K562 (cell line): Measurements from ENCODE around the gene MCM3. TPM values are rescaled to one million over a fixed set of nuclear protein-coding genes. Genes with fewer than 3 reads are reported as not detected.

ENCODE experiments used
- ATAC-seq: fragments of 200-7000 bp; cut with Tn5 transposase; 3 replicates; pipeline ENCODE4 v1.9.1; 2020; ENCODE audit warnings: moderate library complexity
- BruUV-seq: library from RNA; stranded (reverse); fragments of 400-500 nt; replicated peaks from 2 replicates; lab custom pipeline; 2021; lab: Mats Ljungman, UMichigan
- CTCF ChIA-PET: fragments of 300-600 bp; formaldehyde crosslinking; extraction: SDS; loops from one replicate; lab custom pipeline; 2021; ENCODE audit warnings: low intra/inter-chr PET ratio; lab: Yijun Ruan, JAX
- POLR2A ChIA-PET: fragments of 300-600, 350-650 bp; sonication (Branson Sonifier 250); formaldehyde crosslinking; extraction: SDS; loops from one replicate; lab custom pipeline; 2021; ENCODE audit warnings: antibody characterized with exemption, inconsistent platforms; lab: Yijun Ruan, JAX
- DNase-seq, 4 experiments: peaks; one replicate each; pipeline versions ENCODE4 v3.0.0 to v3.0.0-alpha.2; 2011 to 2018; ENCODE audit warnings: low spot score in 3 of 4, mixed read lengths in 3 of 4; ENCODE audit errors: extremely low read depth in 1 of 4
- FAIRE-seq: peaks from 2 replicates; lab custom pipeline; 2011; peaks lifted over from hg19 to GRCh38; lab: Jason Lieb, UNC
- H2AFZ ChIP-seq: 2 replicates; pipeline ENCODE4 v1.6.0; 2011; ENCODE audit warnings: low read depth, low read length, control low read depth, inconsistent platforms
- H3K27ac ChIP-seq: fragments of 200-600 bp; 3 replicates; pipeline ENCODE4 v1.8.0; 2011; ENCODE audit warnings: low read depth, mild to moderate bottlenecking, control low read depth, inconsistent platforms, low read length, moderate library complexity, mixed read lengths; ENCODE audit errors: extremely low read depth
- H3K27me3 ChIP-seq, 2 experiments: fragments of 300-600 bp in 1 of 2; 2 replicates in 1 of 2; 3 replicates in 1 of 2; pipeline versions ENCODE4 v1.6.0 to v1.8.0; 2011; ENCODE audit warnings: inconsistent platforms in 2 of 2, low read length in 2 of 2, mild to moderate bottlenecking in 1 of 2, mixed read lengths in 1 of 2, moderate library complexity in 1 of 2; ENCODE audit not compliant: control insufficient read depth in 2 of 2, insufficient read depth in 2 of 2
- H3K36me3 ChIP-seq: fragments of 300-600 bp; 3 replicates; pipeline ENCODE4 v1.8.0; 2011; ENCODE audit warnings: mild to moderate bottlenecking, low read length, inconsistent platforms; ENCODE audit not compliant: control insufficient read depth, insufficient read depth
- H3K4me1 ChIP-seq, 2 experiments: fragments of 200-600 bp in 1 of 2; replicated peaks in 1 of 2; 2 replicates in 1 of 2; 3 replicates in 1 of 2; pipeline versions ENCODE4 v1.5.1 to v1.8.0; 2011; ENCODE audit warnings: inconsistent platforms in 2 of 2, low read length in 2 of 2, mild to moderate bottlenecking in 1 of 2, mixed read lengths in 1 of 2, moderate library complexity in 1 of 2; ENCODE audit not compliant: control insufficient read depth in 2 of 2, insufficient read depth in 2 of 2
- H3K4me2 ChIP-seq: 2 replicates; pipeline ENCODE4 v1.6.1; 2011; ENCODE audit warnings: low read length, control low read depth, inconsistent platforms, mixed read lengths; ENCODE audit not compliant: insufficient read depth
- H3K4me3 ChIP-seq: fragments of 200-600 bp; sonication (generic), shearing (Covaris generic); 2 replicates; pipeline ENCODE4 v1.5.1; 2016; ENCODE audit warnings: control low read depth, inconsistent platforms
- H3K79me2 ChIP-seq: fragments of 200-600 bp; 3 replicates; pipeline ENCODE4 v1.8.0; 2011; ENCODE audit warnings: low read length, inconsistent platforms; ENCODE audit not compliant: control insufficient read depth, insufficient read depth
- H3K9ac ChIP-seq, 2 experiments: 2 replicates each; pipeline versions ENCODE4 v1.6.0 to v1.6.1; 2011; ENCODE audit warnings: low read depth in 2 of 2, low read length in 2 of 2, control low read depth in 1 of 2, inconsistent platforms in 1 of 2, mild to moderate bottlenecking in 1 of 2, mixed read lengths in 1 of 2; ENCODE audit not compliant: insufficient read depth in 1 of 2
- H3K9me1 ChIP-seq: one replicate; pipeline ENCODE4 v1.6.0; 2011; ENCODE audit warnings: inconsistent platforms, mild to moderate bottlenecking, low read length, moderate library complexity; ENCODE audit not compliant: control insufficient read depth, insufficient read depth
- H3K9me3 ChIP-seq: replicated peaks from 2 replicates; pipeline ENCODE4 v1.5.1; 2011; ENCODE audit warnings: low read depth, low read length, inconsistent platforms; ENCODE audit not compliant: control insufficient read depth, insufficient read depth
- H4K20me1 ChIP-seq: replicated peaks from 2 replicates; pipeline ENCODE4 v1.6.1; 2011; ENCODE audit warnings: low read length, inconsistent platforms, mixed read lengths; ENCODE audit not compliant: control insufficient read depth, insufficient read depth
- ATF7 ChIP-seq: fragments of 450-650 bp; IDR thresholded peaks from 2 replicates; pipeline ENCODE4 v1.7.1; 2014; ENCODE audit warnings: mild to moderate bottlenecking, moderate library complexity
- BMI1 ChIP-seq: fragments of 150-350 bp; IDR thresholded peaks from 2 replicates; pipeline ENCODE4 v1.6.1; 2014; ENCODE audit warnings: low read length
- CEBPG ChIP-seq, 3 experiments: fragments of 200-800 bp in 1 of 3; sonication (Bioruptor generic) in 1 of 3; sonication (generic) in 1 of 3; formaldehyde crosslinking in 1 of 3; IDR thresholded peaks in 2 of 3; conservative IDR thresholded peaks in 1 of 3; 2 replicates each; pipeline versions ENCODE4 v1.6.1 to v1.8.0; 2016 to 2022; ENCODE audit warnings: missing compliant biosample characterization in 2 of 3, missing genetic modification characterization in 2 of 3, mild to moderate bottlenecking in 1 of 3, missing genetic modification reagents in 1 of 3
- FOSL1 ChIP-seq: fragments of 200-800 bp; sonication (Bioruptor generic); conservative IDR thresholded peaks from 2 replicates; pipeline ENCODE4 v1.6.1; 2016; ENCODE audit warnings: missing genetic modification characterization, missing compliant biosample characterization
- HMBOX1 ChIP-seq: sonication (generic); IDR thresholded peaks from 2 replicates; pipeline ENCODE4 v1.6.1; 2016
- L3MBTL2 ChIP-seq: fragments of 450-650 bp; IDR thresholded peaks from 2 replicates; pipeline ENCODE4 v1.6.1; 2016; ENCODE audit warnings: mild to moderate bottlenecking, moderate library complexity
- MGA ChIP-seq: fragments of 450-650 bp; IDR thresholded peaks from 2 replicates; pipeline ENCODE4 v1.6.1; 2016; ENCODE audit warnings: mild to moderate bottlenecking, moderate library complexity
- WGBS: fragments of 100-300 bp; shearing (Covaris generic); methylation state at CpG from one replicate; pipeline ENCODE4 v1.1.6; 2016; ENCODE audit warnings: low coverage, mixed read lengths; ENCODE audit not compliant: insufficient coverage; ENCODE audit errors: missing lambda C conversion rate; 5-methylcytosine and 5-hydroxymethylcytosine counted together
- in situ Hi-C: fragments of 300-500 bp; cut with MboI; formaldehyde crosslinking; loops from 4 replicates; pipeline ENCODE4 v1.15.0; 2018; ENCODE audit warnings: inconsistent platforms, mixed read lengths
- intact Hi-C: fragments of 100-400 bp; cut with micrococcal nuclease; formaldehyde crosslinking; loops from 2 replicates; pipeline ENCODE4 v1.14.2; 2022
- polyA plus RNA-seq, 8 experiments: library from polyadenylated mRNA; depleted of rRNA in 4 of 8; stranded (reverse) in 5 of 8; unstranded in 3 of 8; fragments of >200 nt; fragmentation: Nextera tagmentation in 2 of 8; fragmentation: Illumina TruSeq in 1 of 8; extraction: Ambion mirVana in 2 of 8; extraction: Trizol in 1 of 8; gene quantifications; 2 replicates each; pipeline versions ENCODE4 v1.2.1 to v1.2.3, GENCODE V29; 2011 to 2014; ENCODE audit warnings: inconsistent platforms in 1 of 8, missing spikeins in 1 of 8
- total RNA-seq, 7 experiments: library from RNA; depleted of rRNA in 6 of 7; stranded (reverse); fragments of >200 nt in 6 of 7; fragmentation: Illumina TruSeq in 2 of 7; extraction: Trizol in 2 of 7; gene quantifications; 2 replicates each; pipeline versions ENCODE4 v1.2.1 to v1.2.3, GENCODE V29; 2011 to 2021; ENCODE audit warnings: low replicate concordance in 1 of 7

The MCM3 gene
- total and polyA plus RNA-seq, 9 of the 15 experiments (the other 6 are each of a cell fraction or from before 2014, with no cell fraction given) = 76.1 to 270 (median 250) TPM

- Histone ChIP-seq H3K9me1 (no peaks in the 10 kb centered on the region), H4K20me1 (no peaks in the 10 kb centered on the region), H3K36me3 (no peaks in the 10 kb centered on the region), H3K4me3 (no peak overlapping the region), H3K27me3 (no peaks in the 10 kb centered on the region), H3K9ac (peak overlapping the region in 1 of 2 experiments; percentile 6; a peak in 1 of 4 replicates), H3K79me2 (no peaks in the 10 kb centered on the region), H2AFZ (peak overlapping the region; percentile 47; the same call in 1 of the 2 replicates), H3K27ac (no peak overlapping the region), H3K4me2 (peak overlapping the region; percentile 36; the same call in 1 of the 2 replicates), H3K4me1 (peaks cover 22 to 23% of the 10 kb centered on the region in 2 experiments), H3K9me3 (no peaks in the 10 kb centered on the region)
- DNase-seq (peak in 1 of 4 experiments; percentile 29), FAIRE-seq (peak; percentile 44), ATAC-seq (peak; percentile 72)
- ChIA-PET CTCF (no interaction called here), POLR2A (interaction anchor here (1.0 to 1.4 kb wide), 3 partner anchors 9 to 16 kb away, joined by 3 to 4 read pairs (median 3); no protein-coding TSS in a partner anchor)
- intact Hi-C loops = no loop called here
- in situ Hi-C loops = no loop called here
- no TSS peak for BruUV-seq
- WGBS = 4% methylated on average over 2 of the region's 2 CpGs
- peak; percentile 88 for TF ChIP-seq ATF7
- TF ChIP-seq CEBPG (CRISPR knock-in tag; IDR thresholded peaks at IDR 0.05) = no peak
- peak; percentile 71 to 76 for TF ChIP-seq CEBPG (tag; conservative IDR thresholded peaks at IDR 0.05 in 1 of 2, IDR thresholded peaks at IDR 0.05 in 1 of 2)
- TF ChIP-seq MGA = peak; percentile 26; the same call in 1 of the 2 replicates
- peak; percentile 28; the same call in 1 of the 2 replicates for TF ChIP-seq FOSL1 (tag)
- TF ChIP-seq L3MBTL2 = peak; percentile 78
- peak; percentile 70 for TF ChIP-seq HMBOX1
- TF ChIP-seq BMI1 = no peak
Observed at GRCh38 chr6:52330470-52330869, 45.9 kb upstream of the MCM3 start.
